ENCODE data around the gene OVOL1.

The OVOL1 gene

DNA sequence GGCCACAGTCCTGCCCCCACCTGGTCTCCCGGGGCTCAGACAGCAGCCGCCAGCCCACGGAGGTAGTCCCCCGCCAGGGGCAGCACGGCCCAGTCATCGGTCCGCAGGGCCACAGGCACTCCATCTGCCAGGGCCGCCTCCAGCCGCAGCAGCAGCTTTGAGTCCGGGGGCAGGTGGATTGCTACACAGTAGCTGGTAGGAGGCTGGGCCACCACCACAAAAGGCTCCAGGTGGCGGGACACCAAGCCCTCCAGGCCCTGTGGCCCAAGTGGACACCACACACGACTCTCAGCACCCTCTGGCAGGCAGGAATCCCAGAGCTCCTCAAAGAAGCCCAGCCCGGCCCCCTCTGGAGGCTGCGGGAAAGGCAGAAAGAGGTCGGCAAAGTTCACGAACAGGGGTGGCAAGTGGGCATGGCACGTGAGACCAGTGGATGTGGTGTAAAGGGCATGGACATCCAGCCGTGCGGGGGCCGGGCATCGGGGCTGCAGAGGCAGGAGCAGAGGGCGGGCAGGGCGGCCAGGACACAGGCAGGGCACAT is 9.0 kb upstream of the OVOL1 start:
- DNase-seq (ENCODE audit: low read depth in 2 of 2), result no peak

DNA sequence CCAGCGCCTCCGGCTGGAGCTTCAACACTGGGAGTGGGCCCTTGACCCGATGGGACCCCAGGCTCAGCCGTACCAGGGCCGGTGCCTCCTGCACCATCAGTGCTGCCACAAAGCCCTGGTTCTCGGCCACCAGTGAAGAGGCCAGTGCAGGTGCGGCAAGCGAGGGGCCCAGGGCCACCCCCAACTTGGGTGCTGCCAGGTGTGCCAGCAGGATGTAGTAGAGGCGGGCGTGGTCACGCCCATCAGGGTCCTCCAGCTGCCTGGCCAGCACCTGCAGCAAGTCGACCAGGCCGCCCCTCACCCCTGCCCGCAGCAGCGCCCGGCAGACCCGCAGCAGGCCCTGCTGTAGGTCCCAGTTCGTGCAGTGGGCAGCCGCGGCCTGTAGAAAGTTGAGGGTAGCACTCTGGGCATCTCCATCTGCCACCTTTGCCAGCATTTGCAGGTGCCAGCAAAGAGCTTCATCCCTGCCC is 8.4 kb upstream of the OVOL1 start:
- no peak for DNase-seq (ENCODE audit: low read depth in 2 of 2)

DNA sequence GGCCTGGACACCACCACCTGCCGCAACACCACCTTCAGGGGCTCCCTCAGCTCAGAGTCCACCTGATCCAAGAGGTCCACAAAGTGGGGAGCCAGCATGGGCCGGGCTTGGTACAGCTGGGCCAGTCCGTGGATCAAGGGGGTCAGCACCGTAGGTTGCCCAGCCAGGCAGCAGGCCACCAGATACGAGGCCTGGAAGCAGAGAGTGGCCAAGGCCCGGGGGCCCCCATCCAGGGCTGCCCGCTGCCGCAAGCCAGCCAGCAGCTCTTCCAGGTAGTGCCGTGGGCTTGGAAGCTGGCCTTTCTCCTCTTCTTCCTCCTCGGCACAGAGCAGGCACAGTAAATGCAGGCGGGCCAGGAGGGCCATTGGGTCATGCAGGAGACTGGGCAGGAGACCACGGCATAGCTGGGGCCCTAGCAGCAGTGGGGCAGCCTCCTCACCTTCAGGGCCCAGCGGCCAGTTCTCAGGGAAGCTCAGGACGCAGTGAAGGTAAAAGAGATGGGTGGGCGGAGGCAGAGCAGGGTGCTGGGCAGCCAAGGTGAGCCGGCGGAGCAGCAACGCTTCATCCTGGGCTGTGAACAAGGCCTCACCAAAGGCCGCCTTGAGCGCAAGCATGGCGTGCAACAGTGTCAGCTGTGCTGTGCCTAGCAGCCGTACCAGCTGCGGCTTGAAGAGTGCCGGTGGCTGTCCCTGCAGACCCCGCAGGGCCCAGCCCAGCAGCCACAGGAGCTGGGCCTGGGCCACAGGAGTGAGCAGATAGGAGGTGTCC is 7.8 kb upstream of the OVOL1 start:
- DNase-seq (ENCODE audit: low read depth in 2 of 2), result no peak

DNA sequence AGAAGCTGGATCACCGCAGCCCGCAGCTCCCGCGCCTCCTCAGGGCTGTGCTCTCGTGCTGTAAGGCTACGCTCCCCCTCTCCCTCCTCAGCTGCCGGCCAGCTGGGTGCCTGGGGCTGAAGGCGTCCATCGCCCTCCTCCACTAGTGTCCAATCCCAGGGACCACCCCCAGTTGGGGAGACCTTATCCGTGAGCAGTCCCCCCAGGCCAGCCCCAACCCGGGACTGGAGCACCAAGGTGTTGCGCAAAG is 7.3 kb upstream of the OVOL1 start:
- no peak for DNase-seq (ENCODE audit: low read depth in 2 of 2)

- DNase-seq (ENCODE audit: low read depth in 2 of 2), result peak; percentile 40 to 52
Observed at GRCh38 chr11:65779919-65780769, 6.7 kb upstream of the OVOL1 start.

GRCh38 chr11:65780770-65781151 is 6.1 kb upstream of the OVOL1 start, which contains the start of gene AP5B1:
AP5B1 (minus strand) TSS chr11:65780976; CDS start chr11:65780591, 385 bp downstream.
- DNase-seq (ENCODE audit: low read depth in 2 of 2), result peak; percentile 48 to 51

GRCh38 chr11:65781152-65781961 is 5.5 kb upstream of the OVOL1 start:
- DNase-seq (ENCODE audit: low read depth in 2 of 2), result no peak

GRCh38 chr11:65781962-65782815 is 4.7 kb upstream of the OVOL1 start:
- no peak for DNase-seq (ENCODE audit: low read depth in 2 of 2)

GRCh38 chr11:65782816-65783228 is 4.0 kb upstream of the OVOL1 start:
- no peak for DNase-seq (ENCODE audit: low read depth in 2 of 2)

DNA sequence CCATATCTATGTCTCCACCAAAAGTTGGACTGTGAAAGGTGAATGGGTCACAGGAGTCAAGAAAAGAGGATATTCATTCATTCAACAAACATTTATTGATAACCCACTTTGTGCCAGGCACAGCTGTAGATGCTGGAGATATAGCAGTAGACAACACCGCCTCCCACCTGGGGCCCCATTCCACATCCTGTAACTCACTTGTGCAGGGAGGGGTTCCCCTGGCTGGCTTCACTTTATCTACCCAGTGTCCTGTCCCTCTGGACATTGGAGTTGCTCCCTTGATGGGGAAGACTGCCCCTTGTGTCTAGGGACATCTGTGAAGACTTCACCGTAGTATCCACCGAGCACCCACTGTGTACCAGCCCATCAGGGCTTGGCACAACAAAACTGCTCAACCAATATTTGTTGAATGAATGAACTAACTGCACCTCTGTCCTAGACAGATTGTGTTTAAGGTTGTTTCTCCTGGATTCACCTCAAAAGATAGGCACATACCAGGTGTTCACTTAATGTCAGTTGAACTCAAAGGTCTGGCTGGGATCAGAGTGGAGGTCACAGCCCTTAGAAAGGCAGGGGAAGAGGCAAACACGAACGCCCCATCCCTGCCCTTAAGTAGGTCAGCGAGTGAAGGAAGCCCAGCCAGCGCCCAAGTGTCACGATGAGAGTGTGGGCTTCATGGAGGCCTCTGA is 1.4 kb upstream of the OVOL1 start:
- no peak for DNase-seq (ENCODE audit: low read depth in 2 of 2)

- no peak for DNase-seq (ENCODE audit: low read depth in 2 of 2)
Observed at GRCh38 chr11:65786008-65786785, 666 bp upstream of the OVOL1 start.

DNA sequence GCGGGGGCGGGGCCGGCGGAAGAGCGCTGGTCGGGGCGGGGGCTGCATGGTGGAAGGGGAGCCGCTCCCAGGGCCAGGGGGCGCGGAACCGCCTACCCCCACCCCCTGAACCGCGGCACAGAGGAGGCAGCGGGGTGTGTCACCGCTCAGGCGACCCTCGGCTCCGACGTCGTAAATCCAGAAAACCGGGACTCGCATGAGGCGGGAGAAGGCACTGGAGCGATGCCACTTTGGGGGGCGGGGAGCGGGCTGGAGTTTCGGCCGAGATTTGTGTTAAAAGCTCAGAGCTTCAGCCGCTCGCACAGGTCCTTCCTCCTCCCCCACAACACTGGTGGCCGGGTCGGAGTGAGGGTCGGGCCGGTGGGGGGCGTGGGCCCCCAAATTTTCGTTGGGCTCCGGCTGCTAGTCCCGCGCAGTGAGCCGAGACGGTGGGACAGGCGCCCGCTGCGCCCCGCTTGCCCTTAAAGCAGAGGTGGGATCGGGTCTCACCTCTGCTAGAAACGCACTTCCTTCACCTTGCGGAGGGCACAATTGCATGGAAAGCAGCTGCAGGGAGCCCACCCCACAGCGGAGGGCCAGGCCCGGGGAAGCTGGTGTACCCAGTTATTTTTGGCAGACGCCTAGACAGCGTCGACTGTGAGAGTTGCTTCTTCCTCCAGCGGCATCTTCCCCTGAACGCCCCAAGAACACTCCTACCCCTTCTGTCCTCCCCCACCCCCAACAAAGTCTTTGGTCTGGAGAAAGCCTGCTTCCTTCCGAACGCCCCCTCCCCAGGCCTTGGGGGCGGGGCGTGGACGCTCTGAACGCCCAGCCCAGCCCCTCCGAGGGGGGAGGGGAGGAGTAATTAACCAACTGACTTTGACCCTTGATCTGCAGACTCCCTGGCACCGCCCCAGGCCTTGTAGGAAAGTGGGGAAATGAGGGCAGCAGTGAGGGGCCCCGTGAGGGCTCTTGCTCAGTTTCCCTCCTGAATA is 1.1 kb downstream of the OVOL1 start:
- DNase-seq (ENCODE audit: low read depth in 2 of 2), result no peak

GRCh38 chr11:65788821-65789220 is 2.0 kb downstream of the OVOL1 start:
- no peak for DNase-seq (ENCODE audit: low read depth in 2 of 2)

GRCh38 chr11:65789230-65790103 is 2.6 kb downstream of the OVOL1 start:
- DNase-seq (ENCODE audit: low read depth in 2 of 2), result no peak

- no peak for DNase-seq (ENCODE audit: low read depth in 2 of 2)
Observed at GRCh38 chr11:65790104-65790901, 3.4 kb downstream of the OVOL1 start.

DNA sequence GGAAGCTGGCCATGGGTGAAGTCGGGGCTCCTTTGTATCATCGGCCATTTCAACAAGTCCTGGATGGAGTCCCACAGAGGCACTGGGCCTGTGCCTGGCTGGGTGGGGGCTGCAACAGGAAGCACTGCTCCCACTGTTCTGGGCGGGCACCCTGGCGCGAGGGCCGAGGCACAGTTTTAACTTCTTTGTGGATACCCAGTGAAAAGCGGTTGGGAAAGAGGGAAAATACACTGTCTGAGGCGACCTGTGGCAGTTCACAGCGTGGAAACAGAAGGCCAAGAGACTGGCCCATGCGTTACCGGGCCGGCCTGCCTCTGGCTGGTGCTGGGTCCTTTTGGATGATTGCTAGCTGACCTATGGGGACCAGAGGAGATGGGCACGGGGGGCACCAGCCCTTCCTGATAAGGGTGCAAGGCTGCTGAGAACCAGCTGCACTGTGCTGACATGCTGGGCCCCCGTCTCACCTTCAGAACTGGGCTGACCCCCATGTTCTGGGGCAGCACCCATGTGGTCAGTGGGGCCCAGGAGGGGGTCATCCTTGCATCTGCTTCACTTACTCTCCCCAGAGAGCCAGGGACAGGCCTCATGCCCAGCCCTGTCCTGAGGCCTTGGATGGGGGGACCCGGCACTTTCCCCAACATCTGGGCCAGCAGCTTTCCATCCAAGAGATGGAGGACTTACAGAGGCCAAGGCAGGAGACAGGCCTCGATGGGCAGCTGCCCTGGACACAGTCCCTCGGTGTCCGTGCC is 4.2 kb downstream of the OVOL1 start:
- no peak for DNase-seq (ENCODE audit: low read depth in 2 of 2)
